ENCODE measurements around the gene PLEKHM3. TPM values are rescaled to one million over a fixed set of nuclear protein-coding genes. Genes with fewer than 3 reads are reported as not detected.

Gene PLEKHM3
- total RNA-seq, 2 experiments from 2014 or later, result 11.3 to 11.6 TPM

DNA sequence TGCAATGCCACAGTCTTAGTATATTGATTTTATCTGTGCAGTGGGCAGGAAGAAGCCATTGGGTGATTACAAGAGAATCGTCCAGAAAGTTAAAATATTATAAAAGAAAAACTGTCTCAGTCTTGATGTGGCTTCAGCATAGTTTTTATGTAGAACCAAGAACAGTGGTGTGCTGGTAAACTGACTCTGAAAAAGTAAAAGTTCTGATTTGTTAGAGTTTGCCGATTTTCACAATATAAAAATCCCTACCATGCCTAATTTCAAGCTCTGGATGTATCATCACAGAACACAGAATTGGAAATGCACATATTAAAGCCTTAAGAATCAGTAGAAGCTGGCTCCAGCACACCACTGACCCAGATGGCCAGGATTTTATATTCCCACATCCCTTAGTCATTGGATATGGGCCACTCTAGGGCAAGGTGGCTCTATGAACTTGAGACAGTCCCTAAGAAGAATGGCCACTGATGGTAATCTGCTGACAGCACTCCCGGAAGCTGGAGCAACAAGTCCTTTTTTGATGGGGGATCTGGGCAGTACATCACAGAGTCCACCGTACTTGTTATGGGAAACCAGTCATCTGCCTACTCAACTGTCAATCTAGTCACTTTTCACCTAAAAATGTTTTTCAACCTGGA, 9.3 kb upstream of the PLEKHM3 start:
- Histone ChIP-seq H3K9me3 (ENCODE audit: control insufficient read depth in 1 of 2, insufficient read depth in 1 of 2, low read length in 2 of 2) (no peaks in the 10 kb centered on the region), H3K4me1 (ENCODE audit: insufficient read depth, low read length) (no peaks in the 10 kb centered on the region), H3K27ac (ENCODE audit: low read depth in 1 of 2, low read length in 2 of 2) (no peak overlapping the region), H3K27me3 (ENCODE audit: control insufficient read depth in 1 of 2, insufficient read depth in 2 of 2, low read length in 2 of 2) (no peaks in the 10 kb centered on the region), H3K4me3 (ENCODE audit: low read length) (no peak overlapping the region), H3K36me3 (ENCODE audit: insufficient read depth, low read length) (no peaks in the 10 kb centered on the region)
- Mint-ChIP-seq H3K4me3 (no peak overlapping the region), H3K27me3 (no peaks in the 10 kb centered on the region), H3K36me3 (ENCODE audit: low read depth) (no peaks in the 10 kb centered on the region), H3K27ac (no peak overlapping the region), H3K9me3 (no peaks in the 10 kb centered on the region), H3K4me1 (ENCODE audit: low read depth) (no peaks in the 10 kb centered on the region)
- DNase-seq (no peak), ATAC-seq (ENCODE audit: poor library complexity) (no peak)
- TF ChIP-seq, protein P1, sequence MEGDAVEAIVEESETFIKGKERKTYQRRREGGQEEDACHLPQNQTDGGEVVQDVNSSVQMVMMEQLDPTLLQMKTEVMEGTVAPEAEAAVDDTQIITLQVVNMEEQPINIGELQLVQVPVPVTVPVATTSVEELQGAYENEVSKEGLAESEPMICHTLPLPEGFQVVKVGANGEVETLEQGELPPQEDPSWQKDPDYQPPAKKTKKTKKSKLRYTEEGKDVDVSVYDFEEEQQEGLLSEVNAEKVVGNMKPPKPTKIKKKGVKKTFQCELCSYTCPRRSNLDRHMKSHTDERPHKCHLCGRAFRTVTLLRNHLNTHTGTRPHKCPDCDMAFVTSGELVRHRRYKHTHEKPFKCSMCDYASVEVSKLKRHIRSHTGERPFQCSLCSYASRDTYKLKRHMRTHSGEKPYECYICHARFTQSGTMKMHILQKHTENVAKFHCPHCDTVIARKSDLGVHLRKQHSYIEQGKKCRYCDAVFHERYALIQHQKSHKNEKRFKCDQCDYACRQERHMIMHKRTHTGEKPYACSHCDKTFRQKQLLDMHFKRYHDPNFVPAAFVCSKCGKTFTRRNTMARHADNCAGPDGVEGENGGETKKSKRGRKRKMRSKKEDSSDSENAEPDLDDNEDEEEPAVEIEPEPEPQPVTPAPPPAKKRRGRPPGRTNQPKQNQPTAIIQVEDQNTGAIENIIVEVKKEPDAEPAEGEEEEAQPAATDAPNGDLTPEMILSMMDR (IDR thresholded peaks at IDR 0.05), result no peak
- intact Hi-C loops (cut with DNase I, micrococcal nuclease), result loop anchor here in 1 of 2 experiments (1.0 to 5.0 kb wide), 4 partner anchors 272 to 1337 kb away; partner anchors contain the start of gene METTL21A
- POLR2A ChIA-PET, result interaction anchor here (1.0 kb wide), 1 partner anchor 10 kb away, joined by 3 read pairs; the partner anchor contains the start of gene PLEKHM3
- CTCF ChIA-PET, result interaction anchor here (1.0 to 1.2 kb wide), 3 partner anchors 20 to 408 kb away, joined by 3 to 6 read pairs (median 3); no protein-coding TSS in a partner anchor

DNA sequence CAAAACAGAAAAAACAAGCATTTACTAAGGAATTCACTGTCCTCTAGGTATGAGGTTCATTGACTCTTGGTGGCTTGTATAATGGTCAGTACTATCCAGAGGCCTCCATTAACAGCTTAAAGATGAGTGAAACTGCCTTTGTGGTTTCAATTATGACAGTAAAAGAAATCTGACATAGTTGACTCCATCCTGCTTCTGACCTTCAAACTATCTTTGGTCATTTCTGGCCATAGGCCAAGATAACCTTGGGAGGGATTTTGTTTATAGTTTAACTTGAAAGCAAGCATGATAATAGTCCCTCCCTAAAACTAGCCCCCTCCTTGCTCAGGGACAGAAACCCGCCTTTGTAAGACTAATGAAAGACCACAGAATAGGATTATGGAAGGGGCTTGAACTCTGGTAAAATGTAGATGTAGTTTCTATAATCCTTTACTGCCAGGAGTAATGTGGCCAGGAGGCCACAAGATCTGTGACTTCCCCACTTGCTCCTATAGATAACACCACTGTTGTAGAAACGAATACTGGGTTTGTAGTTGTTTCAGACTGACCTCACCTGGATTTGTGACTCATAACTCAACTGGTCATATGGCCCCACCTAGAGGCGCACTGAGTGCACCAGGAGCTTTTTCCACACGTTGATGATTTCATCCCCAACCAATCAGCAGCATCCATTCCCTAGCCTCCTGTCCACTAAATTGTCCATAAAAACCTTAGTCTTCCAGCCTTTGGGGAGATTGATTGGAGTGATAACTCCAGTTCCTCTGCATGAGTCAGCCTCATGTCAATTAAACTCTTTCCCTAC, 8.6 kb upstream of the PLEKHM3 start:
- H3K9me3 Mint-ChIP-seq, result no peaks in the 10 kb centered on the region
- no peaks in the 10 kb centered on the region for H3K27me3 Mint-ChIP-seq
- ChIA-PET POLR2A (no interaction called here), CTCF (interaction anchor here (1.0 to 1.2 kb wide), 3 partner anchors 19 to 407 kb away, joined by 3 to 6 read pairs (median 3); no protein-coding TSS in a partner anchor)
- no peak overlapping the region for H3K27ac ChIP-seq (ENCODE audit: low read depth in 1 of 2, low read length in 2 of 2)
- no peaks in the 10 kb centered on the region for H3K36me3 ChIP-seq (ENCODE audit: insufficient read depth, low read length)
- ATAC-seq (ENCODE audit: poor library complexity), result peak; percentile 56
- TF ChIP-seq, protein P1 (IDR thresholded peaks at IDR 0.05), result peak; percentile 40
- DNase-seq, result peak in 9 of 14 experiments; percentile 4 to 62 (median 17)
- no peaks in the 10 kb centered on the region for H3K4me1 ChIP-seq (ENCODE audit: insufficient read depth, low read length)
- H3K4me3 Mint-ChIP-seq, result no peak overlapping the region
- no peak overlapping the region for H3K4me3 ChIP-seq (ENCODE audit: low read length)
- H3K36me3 Mint-ChIP-seq (ENCODE audit: low read depth), result no peaks in the 10 kb centered on the region
- H3K27me3 ChIP-seq (ENCODE audit: control insufficient read depth in 1 of 2, insufficient read depth in 2 of 2, low read length in 2 of 2), result no peaks in the 10 kb centered on the region
- no peaks in the 10 kb centered on the region for H3K9me3 ChIP-seq (ENCODE audit: control insufficient read depth in 1 of 2, insufficient read depth in 1 of 2, low read length in 2 of 2)
- no peak overlapping the region for H3K27ac Mint-ChIP-seq
- intact Hi-C loops (cut with DNase I, micrococcal nuclease), result loop anchor here in 1 of 2 experiments (5.0 kb wide), 1 partner anchor 272 kb away; no protein-coding TSS in a partner anchor
- no peaks in the 10 kb centered on the region for H3K4me1 Mint-ChIP-seq (ENCODE audit: low read depth)

DNA sequence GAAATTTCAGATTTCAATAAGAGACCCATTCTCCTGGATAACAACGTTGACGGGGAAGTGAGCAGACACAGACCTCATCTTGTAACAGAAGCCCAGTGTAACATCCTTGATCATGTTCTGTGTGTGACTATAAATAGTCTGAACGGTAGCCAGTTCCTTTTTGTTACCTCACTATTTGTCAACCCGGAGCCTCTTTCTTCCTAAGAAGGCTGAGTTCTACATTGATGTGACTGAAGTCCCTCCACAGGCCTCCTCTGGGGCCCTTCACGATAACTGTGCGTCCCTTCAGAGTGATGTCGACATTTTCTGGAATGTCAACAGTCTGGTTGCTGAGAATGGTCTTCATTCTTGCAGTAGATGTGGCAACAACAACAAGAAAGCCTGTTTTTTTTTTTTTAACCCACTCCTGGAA, 6.3 kb upstream of the PLEKHM3 start:
- H3K36me3 ChIP-seq (ENCODE audit: insufficient read depth, low read length), result no peaks in the 10 kb centered on the region
- H3K27me3 ChIP-seq (ENCODE audit: control insufficient read depth in 1 of 2, insufficient read depth in 2 of 2, low read length in 2 of 2), result no peaks in the 10 kb centered on the region
- Mint-ChIP-seq H3K4me1 (ENCODE audit: low read depth) (no peaks in the 10 kb centered on the region), H3K27me3 (no peaks in the 10 kb centered on the region), H3K27ac (no peak overlapping the region), H3K9me3 (no peaks in the 10 kb centered on the region), H3K4me3 (no peak overlapping the region), H3K36me3 (ENCODE audit: low read depth) (no peaks in the 10 kb centered on the region)
- no peak overlapping the region for H3K4me3 ChIP-seq (ENCODE audit: low read length)
- no peaks in the 10 kb centered on the region for H3K9me3 ChIP-seq (ENCODE audit: control insufficient read depth in 1 of 2, insufficient read depth in 1 of 2, low read length in 2 of 2)
- no peak overlapping the region for H3K27ac ChIP-seq (ENCODE audit: low read depth in 1 of 2, low read length in 2 of 2)
- ChIA-PET CTCF (no interaction called here), POLR2A (no interaction called here)
- TF ChIP-seq, protein P1 (IDR thresholded peaks at IDR 0.05), result no peak
- intact Hi-C loops (cut with DNase I, micrococcal nuclease), result loop anchor here in 1 of 2 experiments (5.0 kb wide), 1 partner anchor 269 kb away; no protein-coding TSS in a partner anchor
- ATAC-seq (ENCODE audit: poor library complexity) (no peak), DNase-seq (no peak)
- H3K4me1 ChIP-seq (ENCODE audit: insufficient read depth, low read length), result no peaks in the 10 kb centered on the region

All from CD4-positive, alpha-beta T cell (primary cell).